ENCODE measurements around the gene SMURF2.
"Not testable (repeated sequence)": the region's sequence is repeated elsewhere in the genome, so short reads cannot be mapped to it uniquely, and the experiment has no call there.

SMURF2 gene

GRCh38 chr17:64628641-64629040 lies 33.5 kb downstream of the SMURF2 start:
- DNase-seq = no peak

DNA sequence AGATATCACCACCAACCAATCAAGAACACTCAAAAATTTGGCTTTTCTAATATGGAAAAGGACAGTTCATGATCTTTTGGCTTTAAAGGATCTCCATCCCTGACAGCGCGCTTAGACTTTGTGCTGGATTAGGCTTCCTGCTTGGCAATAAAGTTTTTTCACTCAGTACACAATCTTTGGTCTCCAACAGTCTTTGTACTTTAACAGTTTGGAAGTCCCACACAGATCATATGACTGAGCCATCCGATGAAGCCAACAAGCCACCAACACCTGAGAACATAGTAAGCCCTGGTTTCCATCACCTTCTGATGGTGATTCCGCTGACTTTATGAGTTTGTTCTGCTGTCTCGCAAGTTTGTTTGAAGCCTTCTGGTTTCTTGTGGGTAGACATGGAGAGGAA lies 34.3 kb downstream of the SMURF2 start:
- no peak for DNase-seq

DNA sequence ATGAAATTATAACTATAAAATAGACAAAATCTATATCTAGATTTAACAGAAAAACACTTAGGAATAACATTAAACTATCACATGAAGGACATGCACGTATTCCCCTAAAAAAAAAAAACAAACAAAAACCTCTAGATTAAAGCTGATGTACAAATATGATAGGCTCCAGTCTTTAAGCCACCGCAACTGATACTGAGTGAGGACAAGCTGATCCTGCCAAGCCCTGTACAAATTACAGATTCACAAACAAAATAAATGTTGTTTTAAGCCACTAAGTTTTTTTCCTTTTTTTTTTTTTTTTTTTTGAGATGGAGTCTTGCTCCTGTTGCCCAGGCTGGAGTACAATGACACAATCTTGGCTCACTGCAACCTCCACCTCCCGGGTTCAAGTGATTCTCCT lies 35.3 kb downstream of the SMURF2 start:
- DNase-seq = no peak

GRCh38 chr17:64625541-64625940 lies 36.6 kb downstream of the SMURF2 start:
- DNase-seq = no peak

DNA sequence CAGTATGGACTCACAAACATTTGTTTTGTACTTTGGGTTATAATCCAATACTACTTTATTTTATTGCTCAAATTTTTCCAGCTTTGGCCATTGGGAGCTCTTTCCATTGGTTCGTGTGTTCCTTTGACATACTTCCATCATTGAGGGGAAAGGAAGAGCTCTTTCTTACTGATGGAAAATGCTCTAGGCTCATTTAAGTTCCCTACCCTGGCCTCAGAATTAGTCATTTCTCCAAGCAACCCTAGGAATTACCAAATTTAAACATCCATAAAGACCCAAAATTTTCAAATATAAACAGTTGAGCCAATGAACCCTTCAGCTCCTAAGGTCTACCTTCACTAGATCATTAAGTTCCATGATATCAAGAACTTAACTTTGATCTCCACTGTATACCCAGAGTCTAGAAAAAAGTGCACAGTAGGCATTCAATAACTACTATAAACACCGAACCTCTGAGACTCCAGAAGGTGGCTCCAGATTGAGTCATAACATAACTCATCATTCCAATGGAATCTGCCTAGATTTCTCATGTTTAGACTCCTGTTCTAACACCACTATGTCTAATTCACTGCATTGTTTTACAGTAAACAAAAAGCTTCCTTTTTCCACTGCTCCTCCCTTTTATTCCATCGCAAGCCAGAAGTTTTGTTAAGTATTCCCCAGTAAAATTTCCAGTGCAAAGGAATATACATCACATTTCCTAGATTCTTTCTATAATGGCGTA lies 39.0 kb downstream of the SMURF2 start:
- no peak for DNase-seq

DNA sequence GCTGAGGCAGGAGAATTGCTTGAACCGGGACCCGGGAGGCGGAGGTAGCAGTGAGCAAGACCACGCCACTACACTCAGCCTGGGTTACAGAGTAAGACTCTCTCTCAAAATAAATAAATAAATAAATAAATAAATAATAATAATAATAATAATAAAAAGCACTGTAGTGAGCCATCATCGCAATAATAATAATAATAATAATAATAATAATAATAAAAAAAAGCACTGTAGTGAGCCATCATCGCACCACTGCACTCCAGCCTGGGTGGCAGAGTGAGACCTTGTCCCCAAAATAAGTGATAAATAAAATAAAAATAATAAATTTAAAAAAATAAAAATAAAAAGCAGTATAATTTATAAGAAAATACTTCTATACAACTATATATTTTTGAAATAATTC lies 40.3 kb downstream of the SMURF2 start:
- DNase-seq = no peak

- no peak for DNase-seq
These were observed 43.3 kb downstream of the SMURF2 start for GRCh38 chr17:64618848-64619247.

DNA sequence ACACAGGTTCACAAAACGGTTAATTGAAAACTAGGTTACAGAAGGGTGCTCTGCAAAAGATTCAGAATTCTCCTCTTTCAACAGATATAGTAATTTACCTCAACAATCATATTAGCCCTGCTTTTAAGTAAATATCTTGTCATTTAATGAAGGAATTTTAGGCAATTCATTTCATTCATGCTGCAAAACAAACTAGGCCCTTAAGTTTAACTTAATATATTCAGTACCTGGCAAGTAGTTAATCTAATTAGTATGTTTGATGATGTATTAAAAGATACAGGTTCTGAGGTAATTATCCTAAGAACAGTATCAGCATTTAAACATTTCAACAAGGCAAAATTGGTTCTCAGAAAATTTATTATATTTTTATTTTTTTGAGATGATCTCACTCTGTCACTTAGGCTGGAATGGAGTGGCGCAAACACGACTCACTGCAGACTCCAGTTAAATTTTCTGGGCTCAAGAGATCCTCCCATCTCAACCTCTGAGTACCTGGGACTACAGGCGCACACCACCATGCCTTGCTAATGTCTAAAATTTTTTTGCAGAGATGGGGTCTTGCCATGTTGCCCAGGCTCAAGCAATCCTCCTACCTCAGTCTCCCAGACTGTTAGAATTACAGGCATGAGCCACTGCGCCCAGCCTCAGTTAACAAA lies 44.9 kb downstream of the SMURF2 start:
- no peak for DNase-seq

- no peak for DNase-seq
These were observed 47.0 kb downstream of the SMURF2 start for GRCh38 chr17:64615028-64615677.

DNA sequence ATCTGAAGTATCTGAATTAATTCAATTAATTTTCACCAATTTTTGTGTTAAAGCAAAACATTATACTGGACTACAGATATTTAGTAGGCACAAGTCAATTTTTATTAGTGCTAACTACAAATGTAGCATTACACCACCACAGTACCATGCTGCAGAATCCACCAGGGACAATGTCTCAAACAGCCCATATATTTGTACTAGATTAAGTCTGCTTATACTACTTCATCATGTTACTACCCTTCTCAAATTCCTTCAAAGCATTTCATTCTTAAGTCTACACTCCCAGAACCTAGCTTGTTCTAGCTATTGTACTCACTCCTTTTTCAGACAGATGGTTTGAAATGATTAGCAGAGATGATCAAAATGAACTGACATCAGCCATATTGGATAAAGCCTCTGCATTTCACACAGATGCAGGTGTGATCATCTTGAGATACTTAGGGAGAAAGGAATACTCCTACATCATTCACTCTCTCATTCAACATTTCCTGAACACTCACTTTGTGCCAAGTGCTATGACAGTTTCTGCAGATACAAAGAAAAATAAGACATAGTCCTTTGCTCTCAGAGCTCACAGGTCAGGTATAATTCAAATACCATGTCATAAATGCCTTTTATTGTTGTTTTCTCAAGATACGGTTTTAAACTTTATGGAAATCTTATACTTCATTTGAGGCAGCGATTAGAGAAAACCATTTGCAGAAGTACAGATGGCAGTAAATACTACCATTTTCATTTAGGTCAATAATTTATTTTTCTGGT lies 47.7 kb downstream of the SMURF2 start:
- DNase-seq = no peak

- DNase-seq = no peak
These were observed 50.7 kb downstream of the SMURF2 start for GRCh38 chr17:64611369-64611768.

DNA sequence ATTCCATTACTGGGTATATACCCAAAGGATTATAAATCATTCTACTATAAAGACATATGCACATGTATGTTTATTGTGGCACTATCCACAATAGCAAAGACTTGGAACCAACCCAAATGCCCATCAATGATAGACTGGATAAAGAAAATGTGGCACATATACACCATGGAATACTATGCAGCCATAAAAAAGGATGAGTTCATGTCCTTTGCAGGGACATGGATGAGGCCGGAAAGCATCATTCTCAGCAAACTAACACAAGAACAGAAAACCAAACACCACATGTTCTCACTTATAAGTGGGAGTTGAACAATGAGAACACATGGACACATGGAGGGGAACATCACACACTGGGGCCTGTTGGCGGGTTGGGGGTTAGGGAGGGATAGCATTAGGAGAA lies 51.9 kb downstream of the SMURF2 start:
- not testable (repeated sequence) for DNase-seq

- no peak for DNase-seq
These were observed 53.5 kb downstream of the SMURF2 start for GRCh38 chr17:64608571-64608981.

GRCh38 chr17:64607862-64608565 lies 54.1 kb downstream of the SMURF2 start:
- DNase-seq = no peak

- not testable (repeated sequence) for DNase-seq
These were observed 57.6 kb downstream of the SMURF2 start for GRCh38 chr17:64604532-64604931.

GRCh38 chr17:64603987-64604386 lies 58.1 kb downstream of the SMURF2 start:
- no peak for DNase-seq

DNA sequence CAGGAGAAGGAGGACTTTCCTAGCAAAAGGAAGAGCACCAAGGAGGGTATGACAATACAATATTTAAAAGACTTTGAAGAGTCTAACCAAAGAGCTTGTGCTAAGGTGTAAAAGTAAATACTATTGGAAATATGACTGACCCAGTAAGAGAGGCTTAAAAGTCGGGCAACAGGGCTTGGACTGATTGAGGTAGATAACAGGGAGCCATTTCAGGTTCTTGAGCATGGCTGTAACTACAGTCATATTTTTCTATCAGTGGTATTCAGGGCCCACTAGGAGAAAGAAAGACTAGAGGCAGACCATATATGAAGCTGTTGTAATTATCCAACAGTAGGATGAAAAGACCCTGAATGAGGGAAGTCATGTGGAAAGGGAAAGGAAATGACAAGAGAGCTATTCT lies 62.3 kb downstream of the SMURF2 start:
- DNase-seq = no peak

- DNase-seq = peak; percentile 23
These were observed 62.9 kb downstream of the SMURF2 start for GRCh38 chr17:64599187-64599676.

- no peak for DNase-seq
These were observed 63.4 kb downstream of the SMURF2 start for GRCh38 chr17:64598672-64599071.

GRCh38 chr17:64596988-64597387 lies 65.1 kb downstream of the SMURF2 start:
- DNase-seq = no peak

DNA sequence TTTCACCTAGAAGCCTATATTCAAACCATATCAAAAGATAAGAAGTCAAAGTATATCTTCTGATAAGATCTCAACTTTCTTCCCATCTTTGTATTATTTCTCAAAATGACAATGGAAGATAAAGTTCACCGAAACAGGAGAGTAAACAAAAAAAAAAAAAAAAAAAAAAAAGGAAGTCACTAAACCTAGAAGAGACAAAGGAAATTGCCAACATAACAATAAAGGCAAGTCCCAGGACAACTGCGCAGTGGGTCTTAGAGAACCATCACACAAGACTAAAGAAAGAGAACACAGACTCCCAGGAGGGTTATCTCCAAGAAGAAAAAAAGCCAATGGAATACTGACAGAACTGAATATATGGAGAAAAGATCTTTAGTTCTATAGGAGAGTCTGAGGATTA lies 65.7 kb downstream of the SMURF2 start:
- DNase-seq = no peak

GRCh38 chr17:64591944-64592343 lies 70.2 kb downstream of the SMURF2 start:
- no peak for DNase-seq

DNA sequence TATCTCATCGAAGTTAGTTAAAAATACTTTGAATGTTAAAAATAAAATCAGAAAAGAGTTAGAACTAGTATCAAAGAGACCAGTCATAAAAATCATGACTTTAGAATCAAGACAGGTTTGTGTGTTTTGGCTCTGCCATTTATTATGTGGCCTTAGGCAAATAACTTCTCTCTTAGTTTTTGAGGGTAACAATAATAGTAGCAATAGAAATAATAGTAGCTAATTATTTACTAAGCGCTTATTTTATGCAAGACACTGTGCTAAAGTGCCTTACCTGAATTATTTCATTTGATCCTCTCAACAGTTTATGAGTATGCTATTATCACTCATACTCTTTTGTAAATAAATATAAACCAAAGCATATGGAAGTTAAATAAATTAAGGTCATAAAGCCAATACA lies 77.0 kb downstream of the SMURF2 start:
- no peak for DNase-seq
